IMR-90 (cell line): ENCODE results near the gene METTL1.

Source experiments
- MAFK ChIP-seq: IDR thresholded peaks from 2 replicates; pipeline ENCODE4 v1.6.1; 2012; ENCODE audit warnings: low read depth, low read length, improper control_type of control experiment
- POLR2A ChIP-seq: IDR thresholded peaks from 2 replicates; pipeline ENCODE4 v1.6.1; 2012; ENCODE audit warnings: mild to moderate bottlenecking, low read depth, low read length
- RAD21 ChIP-seq: IDR thresholded peaks from 2 replicates; pipeline ENCODE4 v1.6.1; 2012; ENCODE audit warnings: low read length, improper control_type of control experiment
- TF ChIP-seq, protein P1 (sequence below): conservative IDR thresholded peaks from 2 replicates; pipeline ENCODE4 v1.5.1; 2012; ENCODE audit warnings: mild to moderate bottlenecking, low read depth, low read length, improper control_type of control experiment
- TF ChIP-seq, protein P2 (sequence below): fragments of 150-350 bp; IDR thresholded peaks from 2 replicates; pipeline ENCODE4 v1.6.1; 2017; ENCODE audit warnings: mild to moderate bottlenecking, antibody characterized with exemption, low read length, low read depth
- TF ChIP-seq, protein P3 (sequence below): fragments of 150-350 bp; IDR thresholded peaks from 2 replicates; pipeline ENCODE4 v1.6.1; 2016; ENCODE audit warnings: low read depth, mild to moderate bottlenecking, low read length, moderate library complexity, borderline replicate concordance

DNA sequence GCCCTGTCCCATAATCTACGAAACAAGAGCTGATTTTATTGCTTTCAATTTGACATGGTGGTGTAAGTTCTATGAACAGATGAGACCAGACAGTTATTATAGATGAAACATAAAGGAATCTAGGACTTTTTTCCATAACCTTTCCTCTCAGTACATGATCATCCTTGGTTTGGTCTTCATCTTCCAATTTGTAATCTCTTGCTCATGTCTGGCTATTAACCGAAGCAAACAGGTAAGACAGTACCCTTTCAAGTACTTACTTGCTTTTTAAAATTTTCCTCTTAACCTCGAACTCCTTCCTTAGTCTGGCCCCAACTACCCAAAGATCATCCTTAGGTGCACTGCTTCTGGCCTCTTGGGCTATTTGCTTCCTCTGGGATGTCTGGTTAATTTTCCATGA lies 25.9 kb downstream of the METTL1 start:
- TF ChIP-seq, protein P1, sequence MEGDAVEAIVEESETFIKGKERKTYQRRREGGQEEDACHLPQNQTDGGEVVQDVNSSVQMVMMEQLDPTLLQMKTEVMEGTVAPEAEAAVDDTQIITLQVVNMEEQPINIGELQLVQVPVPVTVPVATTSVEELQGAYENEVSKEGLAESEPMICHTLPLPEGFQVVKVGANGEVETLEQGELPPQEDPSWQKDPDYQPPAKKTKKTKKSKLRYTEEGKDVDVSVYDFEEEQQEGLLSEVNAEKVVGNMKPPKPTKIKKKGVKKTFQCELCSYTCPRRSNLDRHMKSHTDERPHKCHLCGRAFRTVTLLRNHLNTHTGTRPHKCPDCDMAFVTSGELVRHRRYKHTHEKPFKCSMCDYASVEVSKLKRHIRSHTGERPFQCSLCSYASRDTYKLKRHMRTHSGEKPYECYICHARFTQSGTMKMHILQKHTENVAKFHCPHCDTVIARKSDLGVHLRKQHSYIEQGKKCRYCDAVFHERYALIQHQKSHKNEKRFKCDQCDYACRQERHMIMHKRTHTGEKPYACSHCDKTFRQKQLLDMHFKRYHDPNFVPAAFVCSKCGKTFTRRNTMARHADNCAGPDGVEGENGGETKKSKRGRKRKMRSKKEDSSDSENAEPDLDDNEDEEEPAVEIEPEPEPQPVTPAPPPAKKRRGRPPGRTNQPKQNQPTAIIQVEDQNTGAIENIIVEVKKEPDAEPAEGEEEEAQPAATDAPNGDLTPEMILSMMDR, result no peak
- TF ChIP-seq MAFK (no peak), POLR2A (no peak), RAD21 (no peak)
- TF ChIP-seq, protein P2, sequence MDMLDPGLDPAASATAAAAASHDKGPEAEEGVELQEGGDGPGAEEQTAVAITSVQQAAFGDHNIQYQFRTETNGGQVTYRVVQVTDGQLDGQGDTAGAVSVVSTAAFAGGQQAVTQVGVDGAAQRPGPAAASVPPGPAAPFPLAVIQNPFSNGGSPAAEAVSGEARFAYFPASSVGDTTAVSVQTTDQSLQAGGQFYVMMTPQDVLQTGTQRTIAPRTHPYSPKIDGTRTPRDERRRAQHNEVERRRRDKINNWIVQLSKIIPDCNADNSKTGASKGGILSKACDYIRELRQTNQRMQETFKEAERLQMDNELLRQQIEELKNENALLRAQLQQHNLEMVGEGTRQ, result no peak
- TF ChIP-seq, protein P3, sequence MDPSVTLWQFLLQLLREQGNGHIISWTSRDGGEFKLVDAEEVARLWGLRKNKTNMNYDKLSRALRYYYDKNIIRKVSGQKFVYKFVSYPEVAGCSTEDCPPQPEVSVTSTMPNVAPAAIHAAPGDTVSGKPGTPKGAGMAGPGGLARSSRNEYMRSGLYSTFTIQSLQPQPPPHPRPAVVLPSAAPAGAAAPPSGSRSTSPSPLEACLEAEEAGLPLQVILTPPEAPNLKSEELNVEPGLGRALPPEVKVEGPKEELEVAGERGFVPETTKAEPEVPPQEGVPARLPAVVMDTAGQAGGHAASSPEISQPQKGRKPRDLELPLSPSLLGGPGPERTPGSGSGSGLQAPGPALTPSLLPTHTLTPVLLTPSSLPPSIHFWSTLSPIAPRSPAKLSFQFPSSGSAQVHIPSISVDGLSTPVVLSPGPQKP, result no peak
